Breast epithelium (tissue), 3 donors: ENCODE results near the gene RNH1.

Experiments
- POLR2A ChIP-seq: fragments of 450-650 bp; IDR thresholded peaks from one replicate; pipeline ENCODE4 v1.6.1; 2016; ENCODE audit warnings: antibody characterized with exemption, mild to moderate bottlenecking, moderate library complexity
- POLR2AphosphoS5 ChIP-seq, 3 donors: sonication (generic); formaldehyde crosslinking; IDR thresholded peaks; one replicate each; pipeline ENCODE4 v1.6.1; 2017; ENCODE audit warnings: antibody characterized with exemption in 3 of 3
- TF ChIP-seq, protein P1 (sequence below), 3 donors: fragments of 450-650 bp; IDR thresholded peaks; one replicate each; pipeline ENCODE4 v1.5.1; 2016 to 2017; ENCODE audit warnings: antibody characterized with exemption in 3 of 3, mild to moderate bottlenecking in 3 of 3, moderate library complexity in 3 of 3

DNA sequence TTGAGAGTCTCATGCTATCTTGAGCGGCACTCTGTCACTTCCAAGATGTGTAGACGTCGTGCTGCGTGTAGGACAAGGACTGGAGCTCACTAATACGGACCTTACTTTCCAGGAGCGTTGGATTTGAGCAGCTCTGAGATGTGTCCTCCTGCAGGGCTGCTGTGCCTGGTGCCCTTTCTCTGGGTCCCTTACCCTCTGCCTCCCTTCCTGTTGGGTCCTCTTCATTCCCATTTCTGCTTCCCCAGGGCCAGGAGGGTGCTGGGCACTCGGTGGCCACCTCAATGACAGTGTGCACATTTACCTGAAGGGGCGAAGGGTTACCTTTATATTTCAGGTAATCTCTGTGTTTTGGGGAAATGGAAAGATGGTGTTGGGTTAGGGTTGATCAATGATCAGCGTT lies 53.0 kb downstream of the RNH1 start:
- TF ChIP-seq, protein P1, sequence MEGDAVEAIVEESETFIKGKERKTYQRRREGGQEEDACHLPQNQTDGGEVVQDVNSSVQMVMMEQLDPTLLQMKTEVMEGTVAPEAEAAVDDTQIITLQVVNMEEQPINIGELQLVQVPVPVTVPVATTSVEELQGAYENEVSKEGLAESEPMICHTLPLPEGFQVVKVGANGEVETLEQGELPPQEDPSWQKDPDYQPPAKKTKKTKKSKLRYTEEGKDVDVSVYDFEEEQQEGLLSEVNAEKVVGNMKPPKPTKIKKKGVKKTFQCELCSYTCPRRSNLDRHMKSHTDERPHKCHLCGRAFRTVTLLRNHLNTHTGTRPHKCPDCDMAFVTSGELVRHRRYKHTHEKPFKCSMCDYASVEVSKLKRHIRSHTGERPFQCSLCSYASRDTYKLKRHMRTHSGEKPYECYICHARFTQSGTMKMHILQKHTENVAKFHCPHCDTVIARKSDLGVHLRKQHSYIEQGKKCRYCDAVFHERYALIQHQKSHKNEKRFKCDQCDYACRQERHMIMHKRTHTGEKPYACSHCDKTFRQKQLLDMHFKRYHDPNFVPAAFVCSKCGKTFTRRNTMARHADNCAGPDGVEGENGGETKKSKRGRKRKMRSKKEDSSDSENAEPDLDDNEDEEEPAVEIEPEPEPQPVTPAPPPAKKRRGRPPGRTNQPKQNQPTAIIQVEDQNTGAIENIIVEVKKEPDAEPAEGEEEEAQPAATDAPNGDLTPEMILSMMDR (IDR thresholded peaks at IDR 0.05) = no peak
- TF ChIP-seq POLR2A (no peak), POLR2AphosphoS5 (IDR thresholded peaks at IDR 0.05) (no peak)
